Neuronal stem cell (in vitro differentiated cells): ENCODE data around the gene RGS6.

Experiments
- DNase-seq: peaks from one replicate; pipeline ENCODE4 v3.0.0-alpha.2; 2013; ENCODE audit warnings: low spot score
- H2AFZ ChIP-seq: one replicate; pipeline ENCODE4 v1.6.1; 2013; ENCODE audit warnings: mild to moderate bottlenecking, low read length, inconsistent platforms
- H2AK5ac ChIP-seq: 2 replicates; pipeline ENCODE4 v1.6.1; 2013; ENCODE audit warnings: low read depth, mild to moderate bottlenecking, inconsistent platforms, low read length, moderate library complexity, mixed read lengths
- H2BK120ac ChIP-seq: 2 replicates; pipeline ENCODE4 v1.6.1; 2013; ENCODE audit warnings: low read depth, mild to moderate bottlenecking, inconsistent platforms, low read length, moderate library complexity, mixed read lengths
- H2BK12ac ChIP-seq: one replicate; pipeline ENCODE4 v1.6.1; 2013; ENCODE audit warnings: low read length, inconsistent platforms
- H2BK15ac ChIP-seq: 2 replicates; pipeline ENCODE4 v1.6.1; 2013; ENCODE audit warnings: mild to moderate bottlenecking, low read length, inconsistent platforms, mixed read lengths
- H2BK5ac ChIP-seq: one replicate; pipeline ENCODE4 v1.6.1; 2013; ENCODE audit warnings: inconsistent platforms, mild to moderate bottlenecking, low read length, moderate library complexity
- H3K14ac ChIP-seq: one replicate; pipeline ENCODE4 v1.6.1; 2013; ENCODE audit warnings: low read length, inconsistent platforms
- H3K18ac ChIP-seq: 2 replicates; pipeline ENCODE4 v1.6.1; 2013; ENCODE audit warnings: low read length, inconsistent platforms
- H3K23ac ChIP-seq: 2 replicates; pipeline ENCODE4 v1.6.1; 2013; ENCODE audit warnings: low read depth, mild to moderate bottlenecking, mixed read lengths, low read length, inconsistent platforms; ENCODE audit not compliant: poor library complexity
- H3K27ac ChIP-seq: replicated peaks from 3 replicates; pipeline ENCODE4 v1.5.1; 2013; ENCODE audit warnings: low read length, inconsistent platforms
- H3K27me3 ChIP-seq, 3 experiments: 2 replicates each; pipeline ENCODE4 v1.6.1; 2013; ENCODE audit warnings: low read length in 3 of 3, mild to moderate bottlenecking in 2 of 3, inconsistent platforms in 1 of 3, low read depth in 1 of 3, mixed read lengths in 1 of 3, moderate library complexity in 1 of 3; ENCODE audit not compliant: control insufficient read depth in 3 of 3, insufficient read depth in 3 of 3
- H3K36me3 ChIP-seq, 2 donors: replicated peaks in 1 of 2; 2 replicates each; pipeline ENCODE4 v1.6.1; 2013; ENCODE audit warnings: low read length in 2 of 2; ENCODE audit not compliant: control insufficient read depth in 2 of 2, insufficient read depth in 2 of 2
- H3K4ac ChIP-seq: 2 replicates; pipeline ENCODE4 v1.6.1; 2013; ENCODE audit warnings: inconsistent platforms, mild to moderate bottlenecking, low read length, moderate library complexity
- H3K4me1 ChIP-seq, 2 donors: 1 replicate in 1 of 2; 2 replicates in 1 of 2; pipeline ENCODE4 v1.6.1; 2013; ENCODE audit warnings: low read length in 2 of 2, low read depth in 1 of 2; ENCODE audit not compliant: control insufficient read depth in 2 of 2, insufficient read depth in 1 of 2
- H3K4me2 ChIP-seq: one replicate; pipeline ENCODE4 v1.6.1; 2013; ENCODE audit warnings: mild to moderate bottlenecking, low read length, inconsistent platforms; ENCODE audit not compliant: insufficient read depth, poor library complexity, severe bottlenecking
- H3K4me3 ChIP-seq, 2 donors: 2 replicates each; pipeline ENCODE4 v1.5.1; 2013; ENCODE audit warnings: low read length in 2 of 2, mild to moderate bottlenecking in 2 of 2, inconsistent platforms in 1 of 2, moderate library complexity in 1 of 2
- H3K79me1 ChIP-seq: one replicate; pipeline ENCODE4 v1.6.1; 2013; ENCODE audit warnings: low read depth, mild to moderate bottlenecking, inconsistent platforms, low read length, moderate library complexity
- H3K9ac ChIP-seq: one replicate; pipeline ENCODE4 v1.6.1; 2013; ENCODE audit warnings: mild to moderate bottlenecking, low read depth, low read length, inconsistent platforms; ENCODE audit not compliant: poor library complexity
- H3K9me3 ChIP-seq, 2 donors: replicated peaks in 1 of 2; 2 replicates each; pipeline versions ENCODE3 to v1.6.1; 2013; ENCODE audit warnings: low read length in 2 of 2, mild to moderate bottlenecking in 2 of 2, inconsistent platforms in 1 of 2, low read depth in 1 of 2, mixed read lengths in 1 of 2, moderate library complexity in 1 of 2; ENCODE audit not compliant: control insufficient read depth in 2 of 2, insufficient read depth in 1 of 2
- H4K8ac ChIP-seq: one replicate; pipeline ENCODE4 v1.6.1; 2013; ENCODE audit warnings: low read depth, mild to moderate bottlenecking, inconsistent platforms, low read length, moderate library complexity
- H4K91ac ChIP-seq: one replicate; pipeline ENCODE4 v1.6.1; 2013; ENCODE audit warnings: low read length, low read depth, mild to moderate bottlenecking, inconsistent platforms; ENCODE audit not compliant: poor library complexity
- whole genome bisulfite sequencing, 2 donors: extraction: QIAGEN DNeasy Blood & Tissue Kit; methylation state at CpG; one replicate each; pipeline ENCODE4 v1.1.7; 2013; ENCODE audit warnings: missing lambda C conversion rate in 2 of 2, mixed read lengths in 1 of 2; ENCODE audit not compliant: insufficient read length in 2 of 2, insufficient replicate concordance in 1 of 2; ENCODE audit errors: extremely low coverage in 2 of 2; 5-methylcytosine and 5-hydroxymethylcytosine counted together

Gene RGS6

GRCh38 chr14:72314808-72315435 is 382.7 kb downstream of the RGS6 start:
- H2BK15ac ChIP-seq, result no peak overlapping the region
- no peak overlapping the region for H4K8ac ChIP-seq
- H3K36me3 ChIP-seq, result no peaks in the 10 kb centered on the region
- DNase-seq, result no peak
- H3K4me3 ChIP-seq, result no peak overlapping the region
- no peak overlapping the region for H2BK12ac ChIP-seq
- no peak overlapping the region for H3K4me2 ChIP-seq
- no peak overlapping the region for H3K23ac ChIP-seq
- no peak overlapping the region for H3K9ac ChIP-seq
- H3K79me1 ChIP-seq, result no peaks in the 10 kb centered on the region
- no peaks in the 10 kb centered on the region for H3K27me3 ChIP-seq
- H2AFZ ChIP-seq, result no peak overlapping the region
- WGBS, 2 donors, result no CpG with 5 or more reads among the region's 9 CpGs
- no peak overlapping the region for H2BK120ac ChIP-seq
- no peak overlapping the region for H3K4ac ChIP-seq
- no peak overlapping the region for H3K18ac ChIP-seq
- H3K27ac ChIP-seq, result no peak overlapping the region
- H3K9me3 ChIP-seq, result peaks cover 0 to 3% of the 10 kb centered on the region in 2 donors
- no peak overlapping the region for H4K91ac ChIP-seq
- peaks cover 4 to 8% of the 10 kb centered on the region in 2 donors for H3K4me1 ChIP-seq
- no peak overlapping the region for H2BK5ac ChIP-seq
- H3K14ac ChIP-seq, result no peak overlapping the region
- H2AK5ac ChIP-seq, result no peak overlapping the region

GRCh38 chr14:72315714-72316113 is 383.5 kb downstream of the RGS6 start:
- H3K4ac ChIP-seq, result no peak overlapping the region
- no peak overlapping the region for H2BK12ac ChIP-seq
- no CpG with 5 or more reads among the region's 1 CpG for WGBS, 2 donors
- H3K36me3 ChIP-seq, result no peaks in the 10 kb centered on the region
- H3K27ac ChIP-seq, result no peak overlapping the region
- H2BK120ac ChIP-seq, result no peak overlapping the region
- H3K18ac ChIP-seq, result no peak overlapping the region
- H3K9ac ChIP-seq, result no peak overlapping the region
- no peaks in the 10 kb centered on the region for H3K4me1 ChIP-seq
- H3K27me3 ChIP-seq, result no peaks in the 10 kb centered on the region
- no peak overlapping the region for H3K4me3 ChIP-seq
- no peak overlapping the region for H2BK5ac ChIP-seq
- H4K8ac ChIP-seq, result no peak overlapping the region
- H2BK15ac ChIP-seq, result no peak overlapping the region
- H2AK5ac ChIP-seq, result no peak overlapping the region
- H3K9me3 ChIP-seq, result peaks cover 0 to 3% of the 10 kb centered on the region in 2 donors
- DNase-seq, result no peak
- H3K23ac ChIP-seq, result no peak overlapping the region
- H4K91ac ChIP-seq, result no peak overlapping the region
- no peak overlapping the region for H3K14ac ChIP-seq
- no peak overlapping the region for H3K4me2 ChIP-seq
- H2AFZ ChIP-seq, result no peak overlapping the region
- H3K79me1 ChIP-seq, result no peaks in the 10 kb centered on the region

- Histone ChIP-seq H3K14ac (no peak overlapping the region), H3K27me3 (no peaks in the 10 kb centered on the region), H2AK5ac (no peak overlapping the region), H3K18ac (no peak overlapping the region), H2BK120ac (no peak overlapping the region), H2AFZ (peak overlapping the region; percentile 44), H3K79me1 (no peaks in the 10 kb centered on the region), H3K23ac (no peak overlapping the region), H3K27ac (no peak overlapping the region), H4K91ac (no peak overlapping the region), H3K4me2 (no peak overlapping the region), H2BK15ac (no peak overlapping the region), H3K4me1 (no peaks in the 10 kb centered on the region), H2BK5ac (no peak overlapping the region), H3K9ac (no peak overlapping the region), H2BK12ac (no peak overlapping the region), H3K9me3 (peaks cover 0 to 3% of the 10 kb centered on the region in 2 donors), H3K36me3 (no peaks in the 10 kb centered on the region), H3K4me3 (no peak overlapping the region), H4K8ac (no peak overlapping the region), H3K4ac (no peak overlapping the region)
- WGBS, 2 donors, result no CpG with 5 or more reads among the region's 4 CpGs
- no peak for DNase-seq
Observed at GRCh38 chr14:72318648-72319047, 386.4 kb downstream of the RGS6 start.

DNA sequence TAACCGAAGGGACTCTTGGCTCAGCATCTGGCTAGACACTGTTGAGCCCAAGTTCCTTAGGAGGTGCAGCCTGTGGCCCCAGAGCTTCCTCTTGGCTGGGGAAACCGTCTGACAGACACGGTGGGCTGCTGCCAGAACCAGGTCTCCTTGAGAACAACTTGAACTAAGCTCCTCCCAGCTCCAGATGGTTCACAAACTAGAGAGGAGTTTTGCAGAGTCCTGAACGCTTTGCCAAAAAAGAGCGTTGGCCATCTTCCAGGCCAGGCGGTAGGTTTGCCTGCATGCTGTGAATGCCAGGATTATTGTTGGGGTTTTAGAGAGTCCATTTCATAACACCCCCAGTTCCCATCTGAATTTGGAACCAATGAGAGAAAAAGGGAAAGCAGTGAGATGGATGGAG is 399.8 kb downstream of the RGS6 start:
- Histone ChIP-seq H3K27ac (no peak overlapping the region), H3K27me3 (no peaks in the 10 kb centered on the region), H3K14ac (no peak overlapping the region), H3K18ac (no peak overlapping the region), H3K9ac (no peak overlapping the region), H3K4me2 (no peak overlapping the region), H2BK12ac (no peak overlapping the region), H3K4me3 (no peak overlapping the region), H2BK120ac (no peak overlapping the region), H2BK15ac (no peak overlapping the region), H3K9me3 (no peaks in the 10 kb centered on the region), H4K8ac (no peak overlapping the region), H2AK5ac (no peak overlapping the region), H3K79me1 (no peaks in the 10 kb centered on the region), H3K23ac (no peak overlapping the region), H3K36me3 (no peaks in the 10 kb centered on the region), H2AFZ (no peak overlapping the region), H3K4ac (no peak overlapping the region), H4K91ac (no peak overlapping the region), H2BK5ac (no peak overlapping the region), H3K4me1 (peaks cover 0 to 3% of the 10 kb centered on the region in 2 donors)
- no peak for DNase-seq
- no CpG with 5 or more reads among the region's 6 CpGs for WGBS, 2 donors
